Measurements from ENCODE around the gene MYLK. TPM values are rescaled to one million over a fixed set of nuclear protein-coding genes. Genes with fewer than 3 reads are reported as not detected.

Gene MYLK
- 1 to 10 TPM; 4.7 to 6.6 TPM for total RNA-seq
- 9.0 TPM for polyA plus RNA-seq (2013, experiment 1 of 2)
- 9.1 TPM for polyA plus RNA-seq (2013, experiment 2 of 2)
- long read RNA-seq, experiment 1, partial matches to known transcripts, result 0 of 3 reads
- long read RNA-seq, experiment 1, other reads (novel, unspliced or antisense), result 3 of 3 reads
- long read RNA-seq, experiment 2, partial matches to known transcripts, result 2 of 3 reads
- long read RNA-seq, experiment 2, other reads (novel, unspliced or antisense), result 1 of 3 reads
- long read RNA-seq, experiment 3, partial matches to known transcripts, result 1 of 5 reads
- long read RNA-seq, experiment 3, other reads (novel, unspliced or antisense), result 4 of 5 reads
- long read RNA-seq, experiment 4, result 0 reads

- peak within 1 kb of the TSS; percentile 3 for H3K9ac ChIP-seq (ENCODE audit: extremely low read depth, low read length, poor library complexity, severe bottlenecking)
- no peaks in the 10 kb centered on the region for H3K9me3 ChIP-seq (ENCODE audit: control insufficient read depth, low read length)
- peaks cover 41% of the 10 kb centered on the region for H3K27me3 Mint-ChIP-seq (ENCODE audit: insufficient read depth)
- H3K27me3 ChIP-seq (ENCODE audit: control insufficient read depth, insufficient read depth, low read length, poor library complexity, severe bottlenecking), result peaks cover 30% of the 10 kb centered on the region
- TF ChIP-seq, protein P1, sequence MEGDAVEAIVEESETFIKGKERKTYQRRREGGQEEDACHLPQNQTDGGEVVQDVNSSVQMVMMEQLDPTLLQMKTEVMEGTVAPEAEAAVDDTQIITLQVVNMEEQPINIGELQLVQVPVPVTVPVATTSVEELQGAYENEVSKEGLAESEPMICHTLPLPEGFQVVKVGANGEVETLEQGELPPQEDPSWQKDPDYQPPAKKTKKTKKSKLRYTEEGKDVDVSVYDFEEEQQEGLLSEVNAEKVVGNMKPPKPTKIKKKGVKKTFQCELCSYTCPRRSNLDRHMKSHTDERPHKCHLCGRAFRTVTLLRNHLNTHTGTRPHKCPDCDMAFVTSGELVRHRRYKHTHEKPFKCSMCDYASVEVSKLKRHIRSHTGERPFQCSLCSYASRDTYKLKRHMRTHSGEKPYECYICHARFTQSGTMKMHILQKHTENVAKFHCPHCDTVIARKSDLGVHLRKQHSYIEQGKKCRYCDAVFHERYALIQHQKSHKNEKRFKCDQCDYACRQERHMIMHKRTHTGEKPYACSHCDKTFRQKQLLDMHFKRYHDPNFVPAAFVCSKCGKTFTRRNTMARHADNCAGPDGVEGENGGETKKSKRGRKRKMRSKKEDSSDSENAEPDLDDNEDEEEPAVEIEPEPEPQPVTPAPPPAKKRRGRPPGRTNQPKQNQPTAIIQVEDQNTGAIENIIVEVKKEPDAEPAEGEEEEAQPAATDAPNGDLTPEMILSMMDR (conservative IDR thresholded peaks at IDR 0.05), result no peak
- peak within 1 kb of the TSS; percentile 80 for H3K4me3 ChIP-seq (ENCODE audit: low read length)
- no peak within 1 kb of the TSS for H3K27ac Mint-ChIP-seq
- H3K36me3 ChIP-seq (ENCODE audit: control insufficient read depth, insufficient read depth, low read length), result no peaks in the 10 kb centered on the region
- H3K27ac ChIP-seq (ENCODE audit: low read depth, low read length), result no peak within 1 kb of the TSS
- WGBS, 2 experiments (ENCODE audit: insufficient coverage in 1 of 2, insufficient read length in 1 of 2), result 1 to 5% methylated on average over 4 to 70 of the region's 70 CpGs
- peak within 1 kb of the TSS; percentile 67 for H3K4me3 Mint-ChIP-seq
- H3K36me3 Mint-ChIP-seq (ENCODE audit: low read depth), result no peaks in the 10 kb centered on the region
- H3K4me1 ChIP-seq (ENCODE audit: control insufficient read depth, insufficient read depth, low read length), result peaks cover 3% of the 10 kb centered on the region
- H3K9me3 Mint-ChIP-seq, result peaks cover 2% of the 10 kb centered on the region
- H3K4me1 Mint-ChIP-seq, result no peaks in the 10 kb centered on the region
- DNase-seq, result peak; percentile 98
These were observed at the start of gene MYLK for GRCh38 chr3:123884203-123884831. MYLK (minus strand) TSS chr3:123884332; CDS start chr3:123793841, 90,491 bp downstream.

DNA sequence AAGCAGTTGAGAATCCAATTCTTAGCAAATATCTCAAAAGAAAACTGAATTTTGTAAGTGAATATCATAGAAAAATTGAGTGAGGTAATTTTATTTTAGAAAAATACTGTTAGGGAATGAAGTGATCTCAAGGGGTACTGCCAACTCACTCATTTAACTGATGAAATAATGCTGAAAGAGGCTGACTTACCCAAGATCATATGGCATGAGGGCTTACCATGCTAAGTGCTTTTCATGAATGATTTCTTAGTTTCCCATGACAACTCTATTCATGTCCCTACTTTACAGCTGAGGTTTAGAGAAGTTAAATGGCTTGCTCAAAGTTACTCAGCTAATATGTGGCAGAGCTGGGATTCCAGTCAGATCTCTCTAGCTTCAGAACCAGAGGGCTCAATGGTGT is 46.3 kb upstream of the MYLK start:
- no peaks in the 10 kb centered on the region for H3K9me3 Mint-ChIP-seq
- no peak overlapping the region for H3K9ac ChIP-seq (ENCODE audit: extremely low read depth, low read length, poor library complexity, severe bottlenecking)
- H3K36me3 Mint-ChIP-seq (ENCODE audit: low read depth), result peaks cover 65% of the 10 kb centered on the region
- TF ChIP-seq, protein P1 (conservative IDR thresholded peaks at IDR 0.05), result no peak
- peaks cover 5% of the 10 kb centered on the region for H3K4me1 Mint-ChIP-seq
- H3K9me3 ChIP-seq (ENCODE audit: control insufficient read depth, low read length), result no peaks in the 10 kb centered on the region
- H3K4me3 ChIP-seq (ENCODE audit: low read length), result no peak overlapping the region
- no peak overlapping the region for H3K27ac Mint-ChIP-seq
- H3K27me3 Mint-ChIP-seq (ENCODE audit: insufficient read depth), result no peaks in the 10 kb centered on the region
- no peak overlapping the region for H3K4me3 Mint-ChIP-seq
- no peaks in the 10 kb centered on the region for H3K27me3 ChIP-seq (ENCODE audit: control insufficient read depth, insufficient read depth, low read length, poor library complexity, severe bottlenecking)
- no peak overlapping the region for H3K27ac ChIP-seq (ENCODE audit: low read depth, low read length)
- H3K4me1 ChIP-seq (ENCODE audit: control insufficient read depth, insufficient read depth, low read length), result no peaks in the 10 kb centered on the region
- H3K36me3 ChIP-seq (ENCODE audit: control insufficient read depth, insufficient read depth, low read length), result peaks cover 82% of the 10 kb centered on the region
- no peak for DNase-seq

GRCh38 chr3:123929325-123929724 is 45.2 kb upstream of the MYLK start:
- Mint-ChIP-seq H3K4me1 (peaks cover 1% of the 10 kb centered on the region), H3K4me3 (no peak overlapping the region), H3K9me3 (no peaks in the 10 kb centered on the region), H3K27ac (no peak overlapping the region), H3K36me3 (ENCODE audit: low read depth) (peaks cover 72% of the 10 kb centered on the region), H3K27me3 (ENCODE audit: insufficient read depth) (no peaks in the 10 kb centered on the region)
- H3K4me3 ChIP-seq (ENCODE audit: low read length), result no peak overlapping the region
- no peaks in the 10 kb centered on the region for H3K4me1 ChIP-seq (ENCODE audit: control insufficient read depth, insufficient read depth, low read length)
- H3K9me3 ChIP-seq (ENCODE audit: control insufficient read depth, low read length), result no peaks in the 10 kb centered on the region
- WGBS, 2 experiments (ENCODE audit: insufficient coverage in 1 of 2, insufficient read length in 1 of 2), result 95 to 98% methylated on average over 7 to 9 of the region's 9 CpGs
- peaks cover 80% of the 10 kb centered on the region for H3K36me3 ChIP-seq (ENCODE audit: control insufficient read depth, insufficient read depth, low read length)
- TF ChIP-seq, protein P1 (conservative IDR thresholded peaks at IDR 0.05), result no peak
- H3K27ac ChIP-seq (ENCODE audit: low read depth, low read length), result no peak overlapping the region
- DNase-seq, result no peak
- H3K9ac ChIP-seq (ENCODE audit: extremely low read depth, low read length, poor library complexity, severe bottlenecking), result no peak overlapping the region
- H3K27me3 ChIP-seq (ENCODE audit: control insufficient read depth, insufficient read depth, low read length, poor library complexity, severe bottlenecking), result no peaks in the 10 kb centered on the region

Data from endodermal cell (in vitro differentiated cells).